ACHN (cell line): ENCODE data around the gene SMOC2.
"Not testable (repeated sequence)": the region's sequence is repeated elsewhere in the genome, so short reads cannot be mapped to it uniquely, and the experiment has no call there.

Source experiments
- DNase-seq: peaks from one replicate; pipeline ENCODE4 v3.0.0-alpha.2; 2015
- in situ Hi-C: cut with HindIII; loops from 2 replicates; pipeline ENCODE4 v1.10.0; 2017; ENCODE audit warnings: low sequenced_read_pairs, low pct_ligation_motif_present, low pct_unique_long_range_greater_than_20kb

SMOC2 gene

GRCh38 chr6:168526841-168527281, 85.9 kb downstream of the SMOC2 start:
- no peak for DNase-seq
- in situ Hi-C loops: no loop called here

GRCh38 chr6:168527451-168528210, 86.6 kb downstream of the SMOC2 start:
- no peak for DNase-seq
- in situ Hi-C loops: no loop called here

GRCh38 chr6:168528474-168529095, 87.6 kb downstream of the SMOC2 start:
- in situ Hi-C loops: no loop called here

GRCh38 chr6:168529214-168529613, 88.2 kb downstream of the SMOC2 start:
- in situ Hi-C loops: no loop called here
- no peak for DNase-seq

More at GRCh38 chr6:168528474-168529095, 87.6 kb downstream of the SMOC2 start:
- no peak for DNase-seq

- in situ Hi-C loops: no loop called here
Observed at GRCh38 chr6:168530653-168531071, 89.7 kb downstream of the SMOC2 start.

GRCh38 chr6:168532070-168532469, 91.1 kb downstream of the SMOC2 start:
- DNase-seq: no peak
- in situ Hi-C loops: no loop called here

More at GRCh38 chr6:168530653-168531071, 89.7 kb downstream of the SMOC2 start:
- DNase-seq: no peak

GRCh38 chr6:168533414-168533813, 92.4 kb downstream of the SMOC2 start:
- in situ Hi-C loops: no loop called here
- DNase-seq: no peak

GRCh38 chr6:168534265-168534664, 93.3 kb downstream of the SMOC2 start:
- in situ Hi-C loops: no loop called here
- no peak for DNase-seq

- in situ Hi-C loops: no loop called here
- DNase-seq: no peak
Observed at GRCh38 chr6:168535711-168536110, 94.7 kb downstream of the SMOC2 start.

GRCh38 chr6:168536196-168536595, 95.2 kb downstream of the SMOC2 start:
- in situ Hi-C loops: no loop called here

GRCh38 chr6:168536665-168537539, 95.9 kb downstream of the SMOC2 start:
- no peak for DNase-seq
- in situ Hi-C loops: no loop called here

More at GRCh38 chr6:168536196-168536595, 95.2 kb downstream of the SMOC2 start:
- DNase-seq: no peak

GRCh38 chr6:168537540-168537884, 96.5 kb downstream of the SMOC2 start:
- DNase-seq: no peak
- in situ Hi-C loops: no loop called here

GRCh38 chr6:168538188-168538891, 97.4 kb downstream of the SMOC2 start:
- DNase-seq, in situ Hi-C loops: not testable (repeated sequence)

- in situ Hi-C loops: no loop called here
- DNase-seq: no peak
Observed at GRCh38 chr6:168538892-168539811, 98.2 kb downstream of the SMOC2 start.

GRCh38 chr6:168540713-168541291, 99.8 kb downstream of the SMOC2 start:
- in situ Hi-C loops: no loop called here
- DNase-seq: no peak

GRCh38 chr6:168541307-168541706, 100.3 kb downstream of the SMOC2 start:
- DNase-seq: no peak

GRCh38 chr6:168542301-168542700, 101.3 kb downstream of the SMOC2 start:
- no peak for DNase-seq
- in situ Hi-C loops: no loop called here

More at GRCh38 chr6:168541307-168541706, 100.3 kb downstream of the SMOC2 start:
- in situ Hi-C loops: no loop called here
